ENCODE measurements around the gene TOR2A. TPM values are rescaled to one million over a fixed set of nuclear protein-coding genes. Genes with fewer than 3 reads are reported as not detected.

The TOR2A gene
- total RNA-seq, 1 experiment from 2014 or later = 13.2 TPM

GRCh38 chr9:127715470-127716337 lies 19.4 kb downstream of the TOR2A start, which contains the start of the genes PTRH1 and TTC16:
Gene PTRH1, minus strand, starts transcription at chr9:127715663. Its CDS starts 24 bp downstream, at chr9:127715639.
Gene TTC16, plus strand, starts transcription at chr9:127716079. Its CDS starts 67 bp downstream, at chr9:127716146.
- Histone ChIP-seq H3K27ac (ENCODE audit: insufficient read length, low read depth, low read length) (no peak within 1 kb of the TSS), H3K9ac (ENCODE audit: extremely low read depth, insufficient read length, low read length) (no peak within 1 kb of the TSS), H3T11ph (ENCODE audit: low read length) (no peak within 1 kb of the TSS), H3K14ac (ENCODE audit: insufficient read depth, low read length) (peak within 1 kb of the TSS; percentile 74), H2BK5ac (ENCODE audit: insufficient read length, low read length) (no peak within 1 kb of the TSS), H3K23me2 (ENCODE audit: insufficient read length, low read depth, low read length, poor library complexity, severe bottlenecking) (peaks cover 13% of the 10 kb centered on the region), H3K56ac (ENCODE audit: insufficient read length, low read depth, low read length) (no peak within 1 kb of the TSS), H3K18ac (ENCODE audit: insufficient read length, low read depth, low read length) (peak within 1 kb of the TSS; percentile 39), H3K4me1 (ENCODE audit: insufficient read depth, low read length) (no peaks in the 10 kb centered on the region; the same call in 1 of the 2 replicates), H3K4ac (ENCODE audit: low read depth, low read length) (no peak within 1 kb of the TSS), H3K79me2 (ENCODE audit: insufficient read depth, low read length) (no peaks in the 10 kb centered on the region), H3K4me2 (ENCODE audit: insufficient read depth, insufficient read length, low read length) (peak within 1 kb of the TSS; percentile 77), H3K79me1 (ENCODE audit: insufficient read depth, low read depth, low read length, poor library complexity, severe bottlenecking) (no peaks in the 10 kb centered on the region), H3K23ac (ENCODE audit: insufficient read length, low read depth, low read length) (no peak within 1 kb of the TSS), H4K20me1 (ENCODE audit: control insufficient read depth, insufficient read depth, insufficient read length) (no peaks in the 10 kb centered on the region), H2BK15ac (ENCODE audit: low read depth, low read length) (no peak within 1 kb of the TSS), H4K8ac (replicated peaks; ENCODE audit: insufficient read length, low read depth, low read length) (no peak within 1 kb of the TSS), H3K27me3 (ENCODE audit: insufficient read depth, low read length) (no peaks in the 10 kb centered on the region), H3K9me3 (ENCODE audit: control insufficient read depth, low read depth, low read length) (no peaks in the 10 kb centered on the region), H2AK5ac (ENCODE audit: insufficient read length, low read length) (no peak within 1 kb of the TSS), H4K5ac (ENCODE audit: insufficient read length, low read depth, low read length) (no peak within 1 kb of the TSS), H2BK120ac (ENCODE audit: low read depth, low read length, poor library complexity, severe bottlenecking) (no peak within 1 kb of the TSS), H4K91ac (ENCODE audit: insufficient read length, low read depth, low read length) (no peak within 1 kb of the TSS), H2BK20ac (ENCODE audit: low read depth, low read length, poor library complexity, severe bottlenecking) (no peak within 1 kb of the TSS), H2AFZ (ENCODE audit: low read length) (peak within 1 kb of the TSS; percentile 89), H2BK12ac (ENCODE audit: insufficient read length, low read depth, low read length) (no peak within 1 kb of the TSS)
- peaks cover 5% of the 10 kb centered on the region for H3K27me3 Mint-ChIP-seq (ENCODE audit: low read depth)
- peak within 1 kb of the TSS; percentile 31 to 97 (median 70); a peak in 4 of 7 replicates for H3K27ac Mint-ChIP-seq
- peak; percentile 97 for DNase-seq
- no peaks in the 10 kb centered on the region; a peak in 1 of 7 replicates for H3K36me3 Mint-ChIP-seq (ENCODE audit: insufficient read depth in 1 of 3, low read depth in 3 of 3)
- H3K9me3 Mint-ChIP-seq = no peaks in the 10 kb centered on the region
- no peak for TF ChIP-seq CTCF (conservative IDR thresholded peaks at IDR 0.05)
- peak within 1 kb of the TSS; percentile 89 to 98 for H3K4me3 Mint-ChIP-seq
- WGBS (ENCODE audit: extremely low coverage, insufficient read length, low lambda C conversion rate) = no CpG with 5 or more reads among the region's 65 CpGs
- peaks cover 20 to 28% of the 10 kb centered on the region in 2 experiments for H3K4me1 Mint-ChIP-seq
